Stimulated activated CD8-positive, alpha-beta memory T cell treated with anti-CD3 and anti-CD28 coated beads, Interleukin-15, amount 100 ng/mL, for 1 hour (primary cell): ENCODE results near the gene HECA.

Experiments used
- DNase-seq: peaks from one replicate; pipeline ENCODE4 v3.0.0-alpha.2; 2020; ENCODE audit warnings: low read depth

HECA gene

DNA sequence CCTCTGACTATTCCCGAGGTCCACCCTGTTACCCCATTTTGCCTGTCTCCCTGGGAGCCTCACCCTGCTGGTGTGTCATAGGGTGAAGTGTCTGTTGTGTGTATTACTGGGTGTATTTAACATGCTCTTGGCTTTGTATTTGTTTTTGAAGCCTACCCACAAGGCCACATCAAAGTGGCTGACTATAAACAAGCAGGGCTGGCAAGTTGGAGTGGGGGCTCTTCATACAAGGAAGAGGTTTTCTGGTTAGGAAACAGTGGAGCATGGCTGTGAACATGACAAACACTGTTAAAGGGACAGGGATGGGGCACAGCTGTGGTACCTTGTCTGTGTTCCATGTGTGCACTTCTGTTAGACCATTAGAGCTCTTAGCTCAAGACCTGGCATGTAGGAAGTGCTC, 26.3 kb downstream of the HECA start:
- peak; percentile 39 for DNase-seq

DNA sequence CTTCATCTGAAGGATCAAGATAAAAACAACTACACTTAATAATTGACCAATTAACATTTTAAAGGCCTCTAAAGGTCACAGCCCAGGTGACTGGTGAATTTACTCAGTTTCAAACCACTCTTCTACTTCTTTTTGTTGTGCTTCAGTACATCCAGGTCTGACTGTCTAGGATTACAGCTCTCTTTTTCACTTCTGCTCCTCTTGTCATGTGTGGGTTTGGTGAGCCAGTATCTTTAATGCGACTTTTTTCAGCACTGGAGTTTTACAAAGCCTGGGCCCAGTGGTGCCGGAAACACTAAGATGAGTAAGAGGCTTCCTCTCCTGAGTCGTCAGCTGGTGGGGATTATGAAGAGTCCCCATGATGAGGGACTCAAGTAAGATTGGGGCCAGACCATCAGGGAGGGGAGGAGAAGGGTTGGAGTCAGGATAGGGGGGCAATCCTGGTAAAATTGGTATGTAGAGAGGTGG, 27.0 kb downstream of the HECA start:
- peak; percentile 24 for DNase-seq

DNA sequence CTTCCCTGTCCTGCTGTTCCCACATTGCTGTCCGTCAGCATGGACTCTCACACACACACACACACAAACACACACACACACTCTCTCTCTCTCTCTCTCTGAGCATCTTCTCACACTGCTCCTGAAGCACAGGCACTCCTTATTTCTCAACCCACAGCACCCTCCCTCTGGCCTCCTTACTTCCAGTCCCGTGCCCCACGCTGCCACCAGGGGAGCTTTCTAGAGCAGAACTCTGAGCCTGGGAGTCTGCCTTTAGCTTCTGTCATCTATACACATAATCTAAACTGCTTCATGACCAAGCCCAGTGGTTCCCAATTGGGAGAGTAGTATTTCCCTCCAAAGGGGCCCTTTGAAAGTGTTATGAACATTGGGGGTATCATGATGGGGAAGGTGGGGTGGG, 29.1 kb downstream of the HECA start:
- no peak for DNase-seq

DNA sequence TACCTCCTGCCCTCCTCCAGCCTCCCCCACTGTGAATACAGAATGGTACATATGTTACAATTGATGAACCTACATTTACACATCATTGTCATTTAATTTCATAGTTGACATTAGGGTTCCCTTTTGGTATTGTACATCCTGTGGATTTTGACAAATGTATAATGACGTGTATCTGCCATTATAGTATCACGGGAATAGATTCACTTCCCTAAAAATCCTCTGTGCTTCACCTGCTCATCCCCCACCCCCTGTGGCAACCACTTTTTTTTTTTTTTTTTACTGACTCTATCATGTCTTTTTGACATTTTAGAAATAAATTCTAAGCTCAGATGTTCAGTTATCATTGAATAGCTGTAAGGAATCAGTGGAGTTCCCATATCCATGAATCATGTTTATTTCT, 30.4 kb downstream of the HECA start:
- no peak for DNase-seq

DNA sequence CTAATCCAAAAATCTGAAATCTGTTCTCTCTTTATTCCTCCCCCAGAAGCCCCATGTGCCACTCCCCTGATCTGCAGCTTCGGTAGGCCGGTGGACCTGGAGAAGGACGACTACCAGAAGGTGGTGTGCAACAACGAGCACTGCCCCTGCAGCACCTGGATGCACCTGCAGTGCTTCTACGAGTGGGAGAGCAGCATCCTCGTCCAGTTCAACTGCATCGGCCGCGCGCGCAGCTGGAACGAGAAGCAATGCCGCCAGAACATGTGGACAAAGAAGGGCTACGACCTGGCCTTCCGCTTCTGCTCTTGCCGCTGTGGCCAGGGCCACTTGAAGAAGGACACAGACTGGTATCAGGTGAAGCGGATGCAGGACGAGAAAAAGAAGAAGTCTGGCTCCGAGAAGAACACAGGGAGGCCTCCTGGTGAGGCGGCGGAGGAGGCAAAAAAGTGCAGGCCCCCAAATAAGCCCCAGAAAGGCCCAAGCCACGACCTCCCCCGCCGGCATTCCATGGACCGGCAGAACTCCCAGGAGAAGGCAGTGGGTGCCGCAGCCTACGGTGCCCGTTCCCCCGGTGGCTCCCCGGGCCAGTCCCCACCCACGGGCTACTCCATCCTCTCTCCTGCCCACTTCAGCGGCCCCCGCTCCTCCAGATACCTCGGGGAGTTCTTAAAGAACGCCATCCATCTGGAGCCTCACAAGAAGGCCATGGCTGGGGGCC, 31.5 kb downstream of the HECA start:
- DNase-seq, result no peak

DNA sequence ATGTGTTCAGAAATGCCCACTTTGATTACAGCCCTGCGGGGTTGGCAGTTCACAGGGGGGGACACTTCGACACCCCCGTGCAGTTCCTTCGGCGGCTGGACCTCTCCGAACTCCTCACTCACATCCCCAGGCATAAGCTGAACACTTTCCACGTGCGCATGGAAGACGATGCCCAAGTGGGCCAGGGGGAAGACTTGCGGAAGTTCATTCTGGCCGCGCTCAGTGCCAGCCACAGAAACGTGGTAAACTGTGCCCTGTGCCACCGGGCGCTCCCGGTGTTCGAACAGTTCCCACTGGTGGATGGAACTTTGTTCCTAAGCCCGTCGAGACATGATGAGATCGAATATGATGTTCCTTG, 32.1 kb downstream of the HECA start:
- no peak for DNase-seq

DNA sequence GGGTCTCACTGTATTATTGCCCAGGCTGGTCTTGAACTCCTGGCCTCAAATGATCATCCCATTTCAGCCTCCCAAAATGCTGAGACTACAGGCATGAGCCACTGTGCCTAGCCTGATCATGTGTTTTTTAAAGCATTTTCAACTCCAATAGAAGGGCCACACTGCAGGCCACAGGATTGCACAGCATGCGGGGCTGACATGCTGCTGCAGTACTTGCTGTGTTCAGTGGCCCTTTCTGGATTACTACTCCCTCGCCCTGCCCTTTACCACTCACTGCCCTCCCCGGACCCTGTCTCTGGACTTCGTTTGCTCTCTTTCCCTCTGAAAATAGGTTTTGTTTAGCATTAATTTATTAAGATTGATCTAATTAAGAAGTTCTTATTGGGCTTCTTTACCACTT, 37.3 kb downstream of the HECA start:
- DNase-seq, result no peak

DNA sequence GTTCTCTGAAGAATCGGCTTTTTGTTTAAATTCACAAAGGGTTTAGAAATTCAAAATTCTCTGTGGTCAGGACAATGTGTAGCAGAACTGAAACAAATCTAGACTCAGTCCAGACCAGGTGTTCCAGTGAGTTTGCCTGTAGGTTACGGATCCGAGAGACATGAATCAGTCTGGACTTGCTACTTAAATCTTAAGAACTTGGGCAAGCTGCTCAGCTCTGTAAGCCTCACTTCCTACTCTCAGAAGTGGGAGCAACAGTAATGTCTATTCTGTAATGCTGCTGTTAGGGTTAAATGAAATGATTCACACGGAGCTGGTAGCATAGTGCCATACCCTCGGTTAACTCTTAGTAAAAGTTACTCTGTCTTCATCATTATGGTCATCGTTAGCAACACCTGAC, 37.7 kb downstream of the HECA start:
- DNase-seq, result no peak

DNA sequence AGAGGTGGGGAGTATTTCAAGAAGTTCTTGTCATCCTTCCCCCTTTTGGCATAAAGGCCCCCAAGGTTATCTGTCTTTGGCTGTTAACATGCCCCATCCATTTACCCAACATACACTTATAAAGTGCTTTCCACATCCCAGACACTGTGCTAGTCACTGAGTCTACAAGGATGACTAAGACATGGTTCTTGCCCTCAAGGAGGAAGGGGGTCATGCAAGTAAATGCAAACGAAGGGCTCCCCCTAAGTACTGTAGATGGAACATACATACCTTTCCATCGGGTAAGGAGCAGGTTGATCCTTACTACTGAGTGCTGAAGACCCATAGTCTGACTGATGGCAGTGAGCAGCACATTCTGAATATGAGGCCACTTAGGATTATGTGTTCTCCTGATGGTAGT, 38.3 kb downstream of the HECA start:
- no peak for DNase-seq

DNA sequence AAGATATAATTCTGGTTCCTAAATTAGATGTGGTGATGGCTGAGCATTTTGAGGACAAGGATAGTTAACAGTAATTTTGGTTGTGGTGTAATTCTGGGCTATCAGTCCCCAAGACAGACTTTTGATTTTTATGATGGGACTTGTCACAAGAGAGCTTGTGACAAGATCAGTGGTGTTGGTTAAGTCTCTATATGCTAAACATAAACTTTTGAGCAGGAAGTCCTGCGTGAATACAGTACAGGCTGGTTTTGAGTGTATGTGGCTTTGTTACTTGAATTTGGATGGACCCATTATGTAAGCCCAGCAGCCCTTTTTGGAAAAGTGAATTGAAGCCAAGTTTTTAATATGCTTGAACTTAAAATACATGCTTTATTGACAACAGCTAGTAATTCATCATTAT, 38.9 kb downstream of the HECA start:
- no peak for DNase-seq

DNA sequence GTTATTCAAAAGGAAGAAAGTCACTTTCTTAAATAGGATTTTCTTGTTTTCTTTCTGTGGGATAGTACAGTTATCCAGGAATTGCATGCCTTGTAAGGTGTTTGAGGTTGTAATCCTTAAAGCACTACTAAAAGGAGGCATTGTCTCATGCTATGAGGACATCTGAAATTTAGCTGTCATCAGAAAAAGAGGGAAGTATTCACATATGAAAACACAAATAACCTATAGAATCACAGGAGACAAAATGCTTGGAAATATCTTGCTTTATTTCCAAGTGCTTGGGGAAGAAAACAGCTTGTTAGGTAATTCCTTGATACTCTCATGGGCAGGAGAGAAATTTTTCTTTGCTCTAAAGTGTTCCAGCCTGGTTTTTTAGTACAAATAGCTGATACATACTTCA, 40.1 kb downstream of the HECA start:
- DNase-seq, result no peak

DNA sequence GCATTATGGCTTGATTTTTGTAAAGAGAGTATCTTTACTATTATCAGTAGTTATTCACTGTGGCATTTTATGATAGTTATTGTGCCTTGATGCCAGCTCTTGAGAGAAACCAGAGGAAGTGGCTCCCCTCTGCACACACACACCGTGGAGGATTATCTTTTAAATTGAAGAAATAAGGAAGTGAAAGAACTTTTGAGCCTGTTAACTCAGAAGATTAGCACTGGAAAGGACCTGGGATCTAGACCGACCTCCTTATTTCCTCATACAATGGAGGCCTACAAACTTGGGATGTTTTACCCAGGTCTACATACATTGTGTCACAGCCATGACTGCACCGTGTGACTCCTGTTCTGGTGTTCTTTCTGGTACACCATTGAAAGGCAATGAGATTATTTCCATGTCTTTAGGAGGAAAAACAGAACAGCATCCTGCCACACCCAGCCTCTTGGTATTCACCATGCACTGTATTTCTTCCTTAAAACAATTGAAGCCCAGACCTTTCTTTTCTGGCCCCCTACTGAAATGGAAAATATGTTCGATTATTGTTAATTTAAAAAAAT, 40.6 kb downstream of the HECA start:
- DNase-seq, result no peak

DNA sequence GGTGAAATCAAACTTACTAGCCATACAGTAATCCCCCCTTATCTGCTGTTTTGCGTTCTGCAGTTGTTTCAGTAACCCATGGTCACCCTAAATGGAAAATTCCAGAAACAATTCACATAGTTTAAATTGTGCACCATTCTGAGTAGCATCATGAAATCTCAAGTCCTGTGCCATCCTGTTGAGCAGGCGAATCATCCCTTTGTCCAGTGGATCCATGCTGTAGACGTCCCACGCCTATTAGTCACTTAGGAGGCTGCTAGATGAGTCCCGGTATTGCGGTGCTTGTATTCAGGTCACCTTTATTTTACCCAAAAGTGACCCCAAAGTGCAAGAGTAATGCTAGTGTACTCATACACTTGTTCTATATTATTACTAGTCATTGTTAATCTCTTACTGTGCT, 46.4 kb downstream of the HECA start:
- no peak for DNase-seq

DNA sequence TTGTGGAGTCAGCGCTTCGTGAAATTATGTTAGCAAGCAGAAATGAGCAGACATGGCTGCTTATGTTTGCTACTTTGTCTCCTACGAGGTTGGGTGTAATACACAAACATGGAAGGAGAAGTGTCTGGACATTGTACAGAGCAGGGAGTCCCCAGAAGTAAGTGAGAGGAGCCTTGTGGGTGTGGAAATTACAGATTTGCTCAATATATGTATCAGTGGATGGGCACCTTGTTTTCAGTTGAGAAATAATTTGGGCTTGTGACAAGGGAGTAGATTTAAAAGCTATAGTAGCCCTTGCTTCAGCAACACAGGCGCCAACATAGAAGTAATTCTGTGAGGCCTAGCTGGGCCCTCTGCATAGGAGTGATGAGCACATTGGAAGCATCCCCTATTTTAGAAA, 49.2 kb downstream of the HECA start:
- no peak for DNase-seq

DNA sequence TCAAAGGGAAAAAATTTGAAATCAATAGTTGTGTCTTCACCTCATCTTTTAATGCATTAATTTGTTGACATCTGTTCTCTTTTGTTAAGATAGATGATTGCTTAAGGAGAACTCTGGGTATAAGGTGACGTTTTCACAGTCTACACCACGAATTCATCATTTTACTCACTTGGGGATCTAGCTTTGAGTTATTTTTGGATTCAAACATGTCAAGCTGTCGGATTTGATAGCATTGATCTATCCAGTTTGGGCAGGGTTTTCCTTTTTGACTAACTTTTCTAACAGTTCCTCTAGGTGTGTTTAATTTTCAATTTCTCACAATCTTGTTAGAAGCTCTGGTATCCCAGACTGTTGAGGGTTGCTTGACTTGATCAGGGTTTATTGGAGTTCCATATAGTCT, 49.6 kb downstream of the HECA start:
- no peak for DNase-seq

DNA sequence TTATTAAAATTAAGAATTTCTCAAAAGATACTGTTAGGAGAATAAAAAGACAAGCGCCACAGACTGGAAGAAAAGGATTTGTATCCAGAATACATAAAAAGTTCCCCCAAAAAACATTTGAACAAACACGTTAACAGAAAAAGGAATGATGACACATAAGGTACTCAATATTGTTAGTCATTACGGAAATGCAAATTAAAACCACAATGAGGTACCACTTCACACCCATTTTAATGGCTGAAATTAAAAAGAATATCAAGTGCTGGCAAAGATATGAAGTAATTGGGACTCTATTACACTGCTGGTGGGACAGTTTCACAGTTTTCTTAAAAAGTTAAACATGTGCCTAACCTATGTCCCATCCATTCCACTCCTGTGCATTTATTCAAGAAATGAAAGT, 51.4 kb downstream of the HECA start:
- no peak for DNase-seq

DNA sequence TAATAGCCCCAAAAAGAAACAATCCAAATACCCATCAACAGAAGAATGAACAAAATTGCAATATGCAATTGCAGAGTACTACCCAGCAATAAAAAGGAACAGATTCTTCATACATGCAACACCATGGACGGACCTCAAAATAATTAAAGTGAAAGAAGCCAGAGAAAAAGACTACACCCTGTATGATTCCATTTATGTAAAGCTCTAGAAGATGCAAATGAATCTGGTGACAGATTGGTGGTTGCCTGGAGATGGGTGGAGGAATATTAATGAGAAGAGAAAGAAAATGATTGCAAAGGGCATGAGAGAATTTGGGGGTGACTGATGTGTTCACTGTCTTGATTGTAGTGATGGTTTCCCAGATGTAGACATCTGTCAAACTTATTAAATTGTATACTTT, 51.8 kb downstream of the HECA start:
- DNase-seq, result no peak

DNA sequence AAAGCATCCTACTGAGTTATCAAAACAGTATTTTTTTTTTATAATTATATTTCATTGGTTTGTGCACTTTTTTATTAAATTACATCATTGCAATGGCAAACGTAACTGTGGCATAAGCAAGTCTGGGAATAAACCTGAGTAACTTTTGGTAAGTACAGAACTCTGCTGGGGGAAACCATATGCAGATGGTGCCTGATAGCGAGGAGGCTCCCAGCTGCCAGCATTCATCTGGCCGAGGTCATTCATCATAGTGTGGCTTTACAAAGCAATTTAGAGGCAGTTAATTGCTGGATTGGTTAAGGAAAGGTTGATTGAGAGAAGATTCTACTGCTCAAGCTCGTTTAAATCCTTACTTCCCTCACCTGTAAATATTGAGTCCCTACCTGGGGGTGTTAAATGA, 52.6 kb downstream of the HECA start:
- no peak for DNase-seq

DNA sequence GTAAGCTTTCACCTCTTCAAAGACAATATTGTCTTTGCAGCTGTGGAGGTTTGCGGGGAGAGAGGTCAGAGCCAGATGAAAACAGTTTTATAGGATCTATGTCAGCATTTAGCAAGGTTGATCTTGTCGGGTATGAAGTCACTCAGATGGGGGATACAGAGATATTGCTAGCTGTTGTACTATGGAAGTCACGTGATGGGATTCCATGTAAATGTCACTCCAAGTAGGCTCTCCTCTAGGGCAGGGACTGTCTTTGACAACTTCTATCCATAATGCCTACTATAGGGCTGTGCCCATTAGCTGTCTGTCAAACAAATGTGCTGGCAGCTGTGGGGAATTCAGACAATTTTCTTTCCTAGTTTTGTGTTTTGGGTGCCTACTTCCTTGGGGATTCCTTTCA, 54.8 kb downstream of the HECA start:
- no peak for DNase-seq

DNA sequence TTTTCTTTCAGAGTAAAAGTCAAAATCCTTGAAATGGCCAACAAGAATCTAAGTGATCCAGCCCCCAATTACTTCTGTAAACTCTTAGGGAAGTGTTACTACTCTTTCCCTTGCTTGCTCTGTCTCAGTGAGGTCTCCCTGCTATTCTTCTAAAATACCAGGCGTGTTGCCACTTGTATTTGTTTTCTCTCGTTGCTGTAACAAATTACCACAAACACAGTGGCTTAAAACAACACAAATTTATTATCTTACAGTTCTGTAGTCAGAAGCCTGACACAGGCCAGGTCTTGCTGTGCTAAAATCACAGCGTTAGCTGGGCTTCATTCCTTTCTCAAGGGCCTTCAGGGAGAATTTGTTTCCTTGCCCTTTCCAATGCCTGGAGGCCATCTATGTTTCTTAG, 59.9 kb downstream of the HECA start:
- DNase-seq, result no peak

DNA sequence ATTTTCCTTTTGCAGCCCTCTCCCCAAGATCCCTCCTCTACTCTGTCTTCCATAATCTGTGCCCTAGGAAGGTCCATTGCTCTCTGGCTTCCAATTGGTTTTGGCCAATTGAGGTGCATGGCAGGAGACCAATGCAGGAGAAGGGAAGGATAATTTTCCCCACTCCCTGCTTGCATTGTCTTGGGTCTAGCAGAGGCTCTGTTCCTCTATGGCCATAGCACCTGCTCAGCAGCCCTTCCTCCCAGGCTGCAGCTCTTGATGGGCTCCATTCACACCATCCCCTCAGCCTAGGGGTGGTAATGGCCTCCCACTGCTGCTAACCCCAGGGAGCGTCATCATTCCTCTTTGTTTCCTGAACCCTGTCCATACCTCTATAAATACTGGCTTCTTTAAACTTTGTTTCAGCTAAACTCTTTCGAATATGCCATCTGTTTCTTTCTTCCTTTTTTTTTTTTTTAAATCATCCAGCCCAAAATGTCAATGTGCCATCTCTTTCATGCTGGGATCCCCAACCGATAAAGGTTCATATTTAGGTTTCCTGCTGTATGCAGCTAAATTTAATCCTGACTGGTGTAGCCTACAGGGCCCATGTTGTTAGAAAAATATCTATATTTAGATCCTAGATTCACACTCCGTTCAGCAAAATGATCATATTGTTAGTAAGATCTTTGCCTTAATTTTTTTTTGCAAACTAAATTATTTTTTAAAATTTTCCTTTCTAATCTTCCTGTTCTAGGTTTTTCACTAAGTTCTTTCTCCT, 63.8 kb downstream of the HECA start:
- no peak for DNase-seq

DNA sequence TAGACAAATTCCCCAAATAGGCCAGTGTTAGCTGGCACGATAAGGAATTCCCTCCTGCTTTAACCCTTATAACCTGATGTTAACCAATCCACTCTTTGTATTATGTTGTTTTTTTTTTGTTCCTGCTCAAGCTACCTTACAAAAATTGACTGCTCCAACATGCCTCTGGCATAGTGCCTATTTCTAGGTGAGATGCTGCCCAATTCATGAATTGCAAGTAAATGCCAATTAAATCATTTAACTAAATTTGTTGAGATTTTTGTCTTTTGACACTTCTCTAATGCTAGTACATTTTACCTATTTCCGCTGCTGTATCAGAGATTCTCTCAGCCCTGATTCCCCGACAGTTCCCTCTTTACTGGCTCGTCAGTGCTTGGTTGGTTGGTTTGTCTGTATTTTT, 66.5 kb downstream of the HECA start:
- no peak for DNase-seq

DNA sequence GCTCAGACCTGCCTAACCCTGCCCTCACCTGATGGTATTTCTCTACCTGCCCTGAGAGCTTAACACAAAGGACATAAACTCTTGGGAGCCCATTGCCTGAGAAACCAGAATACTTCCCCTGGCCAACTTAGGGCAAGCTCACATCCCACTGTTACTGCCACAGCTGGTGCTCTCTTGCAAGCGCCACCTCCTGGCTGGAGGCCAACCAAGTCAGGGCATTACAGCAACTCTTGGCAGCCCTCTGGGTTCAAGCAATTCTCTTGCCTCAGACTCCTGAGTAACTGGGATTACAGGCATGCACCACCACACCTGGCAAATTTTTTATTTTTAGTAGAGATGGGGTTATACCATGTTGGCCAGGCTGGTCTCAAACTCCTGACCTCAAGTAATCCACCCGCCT, 70.1 kb downstream of the HECA start:
- DNase-seq, result no peak

DNA sequence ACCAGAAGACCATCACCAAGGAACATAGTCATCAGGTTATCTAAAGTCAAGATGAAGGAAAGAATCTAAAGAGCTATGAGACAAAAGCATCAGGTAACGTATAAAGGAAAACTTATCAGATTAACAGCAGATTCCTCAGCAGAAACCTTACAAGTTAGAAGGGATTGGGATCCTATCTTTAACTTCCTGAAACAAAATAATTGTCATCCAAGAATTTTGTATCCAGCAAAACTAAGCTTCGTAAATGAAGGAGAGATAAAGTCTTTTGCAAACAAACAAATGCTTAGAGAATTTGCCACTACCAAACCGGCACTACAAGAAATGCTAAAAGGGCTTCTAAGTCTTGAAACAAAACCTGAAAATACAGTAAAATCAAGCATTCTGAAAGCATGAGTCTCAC, 71.0 kb downstream of the HECA start:
- DNase-seq, result no peak
